ENCODE results near the gene CABLES1. TPM values are rescaled to one million over a fixed set of nuclear protein-coding genes. Genes with fewer than 3 reads are reported as not detected.

The CABLES1 gene
- total and polyA plus RNA-seq, 2 of the 4 experiments (the other 2 are of a cell fraction): 4.7 to 5.7 TPM

GRCh38 chr18:23165271-23166068 lies 30.2 kb downstream of the CABLES1 start:
- in situ Hi-C loops (cut with MboI; ENCODE audit: low sequenced_read_pairs) (no loop called here), intact Hi-C loops (cut with micrococcal nuclease) (no loop called here), dilution Hi-C loops (cut with HindIII; ENCODE audit: low sequenced_read_pairs, unreplicated experiment) (no loop called here)
- Histone ChIP-seq H3K9me1 (ENCODE audit: insufficient read depth, low read length) (peaks cover 3% of the 10 kb centered on the region), H3K4ac (ENCODE audit: low read depth, low read length) (no peak overlapping the region), H3K18ac (ENCODE audit: low read depth, low read length) (no peak overlapping the region), H3K4me3 (ENCODE audit: insufficient read depth, low read depth, low read length) (no peak overlapping the region), H4K20me1 (ENCODE audit: insufficient read depth, low read length) (peaks cover 63% of the 10 kb centered on the region), H2BK15ac (ENCODE audit: low read depth, low read length) (no peak overlapping the region), H3K23ac (ENCODE audit: low read depth, low read length) (no peak overlapping the region), H3K36me3 (ENCODE audit: control insufficient read depth, insufficient read depth, low read length) (peaks cover 5% of the 10 kb centered on the region; the same call in 1 of the 2 replicates), H3K56ac (ENCODE audit: extremely low read depth, insufficient read depth, low read length) (no peak overlapping the region), H3K9ac (ENCODE audit: low read depth, low read length) (no peak overlapping the region), H3K4me2 (ENCODE audit: low read depth, low read length) (no peak overlapping the region), H2AFZ (replicated peaks; ENCODE audit: low read length, poor library complexity) (no peak overlapping the region), H3K79me1 (ENCODE audit: low read depth in 1 of 2, low read length in 2 of 2) (peaks cover 31 to 82% of the 10 kb centered on the region in 2 experiments), H3K4me1 (ENCODE audit: control insufficient read depth, insufficient read depth, low read length) (peaks cover 5% of the 10 kb centered on the region), H2BK20ac (ENCODE audit: low read depth, low read length) (no peak overlapping the region), H2AK9ac (replicated peaks; ENCODE audit: low read depth, low read length, poor library complexity) (no peak overlapping the region), H3K9me3 (ENCODE audit: control insufficient read depth, insufficient read depth, low read length) (no peaks in the 10 kb centered on the region), H2AK5ac (ENCODE audit: low read depth, low read length) (no peak overlapping the region), H3K27ac (ENCODE audit: insufficient read depth, low read length) (no peak overlapping the region), H3K14ac (replicated peaks; ENCODE audit: low read depth, low read length) (no peak overlapping the region), H2BK5ac (ENCODE audit: low read depth, low read length, poor library complexity, severe bottlenecking) (no peak overlapping the region), H4K8ac (ENCODE audit: low read depth in 2 of 2, low read length in 2 of 2) (no peak overlapping the region), H4K91ac (ENCODE audit: insufficient read depth, low read depth, low read length) (no peak overlapping the region), H4K5ac (ENCODE audit: low read depth, low read length) (no peak overlapping the region), H2BK120ac (ENCODE audit: low read depth, low read length) (no peak overlapping the region), H3K27me3 (ENCODE audit: control insufficient read depth, insufficient read depth, low read length) (no peaks in the 10 kb centered on the region)
- TF ChIP-seq MAFK (IDR thresholded peaks at IDR 0.05; ENCODE audit: low read depth, low read length): no peak
- no peak for TF ChIP-seq MAZ (IDR thresholded peaks at IDR 0.05; ENCODE audit: borderline replicate concordance, low read depth, low read length)
- TF ChIP-seq CTCF (conservative IDR thresholded peaks at IDR 0.05; ENCODE audit: low read depth, low read length): no peak
- TF ChIP-seq POLR2A (IDR thresholded peaks at IDR 0.05; ENCODE audit: low read depth, low read length): no peak
- TF ChIP-seq USF2 (IDR thresholded peaks at IDR 0.05; ENCODE audit: low read depth, low read length): no peak
- TF ChIP-seq ELK1 (IDR thresholded peaks at IDR 0.05; ENCODE audit: borderline replicate concordance, low read depth, low read length): no peak
- TF ChIP-seq SMC3 (IDR thresholded peaks at IDR 0.05; ENCODE audit: low read depth, low read length): no peak
- TF ChIP-seq NFE2L2 (IDR thresholded peaks at IDR 0.05; ENCODE audit: low read depth, low read length): no peak
- no peak for TF ChIP-seq CEBPB (IDR thresholded peaks at IDR 0.05; ENCODE audit: low read depth, low read length)
- no peak for TF ChIP-seq RAD21 (IDR thresholded peaks at IDR 0.05; ENCODE audit: low read length)
- TF ChIP-seq RCOR1 (IDR thresholded peaks at IDR 0.05; ENCODE audit: insufficient replicate concordance, low read length): no peak
- no peak for TF ChIP-seq MXI1 (IDR thresholded peaks at IDR 0.05; ENCODE audit: borderline replicate concordance, low read depth, low read length)
- no peak for TF ChIP-seq RFX5 (IDR thresholded peaks at IDR 0.05; ENCODE audit: low read depth, low read length)
- no peak for TF ChIP-seq BHLHE40 (IDR thresholded peaks at IDR 0.05; ENCODE audit: low read depth, low read length)
- TF ChIP-seq FOS (IDR thresholded peaks at IDR 0.05; ENCODE audit: low read depth, low read length): no peak
- TF ChIP-seq CHD1 (IDR thresholded peaks at IDR 0.05; ENCODE audit: low read depth, low read length): no peak
- ChIA-PET POLR2A (ENCODE audit: unreplicated experiment) (no interaction called here), CTCF (no interaction called here)
- DNase-seq: no peak
- WGBS, 2 experiments (ENCODE audit: extremely low coverage in 2 of 2, insufficient read length in 1 of 2): 83% methylated on average over 1 of the region's 9 CpGs; no CpG with 5 or more reads in 1 of the 2 experiments
- no peak for ATAC-seq (ENCODE audit: low read depth)
- no TSS peak for BruUV-seq (replicated peaks)
